Ovary (tissue), 3 donors: ENCODE measurements around the gene DPYSL5.

Experiments used
- EP300 ChIP-seq: sonication (generic); formaldehyde crosslinking; IDR thresholded peaks from one replicate; pipeline ENCODE4 v1.6.1; 2017; ENCODE audit warnings: antibody characterized with exemption
- POLR2A ChIP-seq: fragments of 450-650 bp; IDR thresholded peaks from one replicate; pipeline ENCODE4 v1.6.1; 2017; ENCODE audit warnings: antibody characterized with exemption, mild to moderate bottlenecking, moderate library complexity
- TF ChIP-seq, protein P1 (sequence below), 3 donors: fragments of 450-650 bp in 2 of 3; fragments of 200-600 bp in 1 of 3; IDR thresholded peaks; one replicate each; pipeline versions ENCODE4 v1.5.1 to v1.8.0; 2016 to 2022; ENCODE audit warnings: antibody characterized with exemption in 3 of 3, mild to moderate bottlenecking in 1 of 3
- donor health status: DM: no; HTN: no; CAD: no.

DNA sequence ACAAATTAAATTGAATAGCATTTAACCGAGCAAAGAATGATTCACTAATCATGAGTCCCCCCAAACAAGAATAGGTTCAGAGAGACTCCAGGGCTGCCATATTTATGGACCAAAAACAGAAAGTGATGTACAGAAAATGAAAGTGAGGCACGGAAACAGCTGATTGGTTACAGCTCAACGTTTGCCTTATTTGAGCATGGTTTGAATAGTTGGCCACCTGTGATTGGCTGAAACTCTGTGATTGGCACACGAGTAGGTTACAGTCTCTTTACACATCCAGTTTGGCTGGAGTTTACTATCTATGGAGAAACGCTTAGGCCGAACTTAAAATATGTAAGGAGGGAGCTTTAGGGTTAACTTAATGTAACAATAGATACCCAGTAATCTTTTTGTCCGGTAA lies 27.0 kb upstream of the DPYSL5 start:
- TF ChIP-seq, protein P1, sequence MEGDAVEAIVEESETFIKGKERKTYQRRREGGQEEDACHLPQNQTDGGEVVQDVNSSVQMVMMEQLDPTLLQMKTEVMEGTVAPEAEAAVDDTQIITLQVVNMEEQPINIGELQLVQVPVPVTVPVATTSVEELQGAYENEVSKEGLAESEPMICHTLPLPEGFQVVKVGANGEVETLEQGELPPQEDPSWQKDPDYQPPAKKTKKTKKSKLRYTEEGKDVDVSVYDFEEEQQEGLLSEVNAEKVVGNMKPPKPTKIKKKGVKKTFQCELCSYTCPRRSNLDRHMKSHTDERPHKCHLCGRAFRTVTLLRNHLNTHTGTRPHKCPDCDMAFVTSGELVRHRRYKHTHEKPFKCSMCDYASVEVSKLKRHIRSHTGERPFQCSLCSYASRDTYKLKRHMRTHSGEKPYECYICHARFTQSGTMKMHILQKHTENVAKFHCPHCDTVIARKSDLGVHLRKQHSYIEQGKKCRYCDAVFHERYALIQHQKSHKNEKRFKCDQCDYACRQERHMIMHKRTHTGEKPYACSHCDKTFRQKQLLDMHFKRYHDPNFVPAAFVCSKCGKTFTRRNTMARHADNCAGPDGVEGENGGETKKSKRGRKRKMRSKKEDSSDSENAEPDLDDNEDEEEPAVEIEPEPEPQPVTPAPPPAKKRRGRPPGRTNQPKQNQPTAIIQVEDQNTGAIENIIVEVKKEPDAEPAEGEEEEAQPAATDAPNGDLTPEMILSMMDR (IDR thresholded peaks at IDR 0.05): no peak
- no peak for TF ChIP-seq POLR2A
- no peak for TF ChIP-seq EP300
